Gastrocnemius medialis (tissue), 4 donors: Measurements from ENCODE around the gene CACNA1D. TPM values are rescaled to one million over a fixed set of nuclear protein-coding genes. Genes with fewer than 3 reads are reported as not detected.

Source experiments
- ATAC-seq, 2 donors: fragments of 150-250 bp; one replicate each; pipeline ENCODE4 v1.9.1; 2016
- DNase-seq, 2 donors: peaks; one replicate each; pipeline ENCODE4 v3.0.0-alpha.2; 2019
- H3K27ac ChIP-seq, 4 donors: fragments of 200-600 bp; sonication (generic); 1 replicate in 1 of 4; 2 replicates in 3 of 4; pipeline ENCODE4 v1.5.1; 2016 to 2018; ENCODE audit warnings: mild to moderate bottlenecking in 2 of 4, moderate library complexity in 1 of 4
- H3K27me3 ChIP-seq, 3 donors: fragments of 200-600 bp; sonication (generic) in 2 of 3; 1 replicate in 1 of 3; 2 replicates in 2 of 3; pipeline versions ENCODE4 v1.5.1 to v1.6.0; 2016 to 2019; ENCODE audit warnings: mild to moderate bottlenecking in 1 of 3, moderate library complexity in 1 of 3
- H3K36me3 ChIP-seq, 2 donors: fragments of 200-600 bp; sonication (generic) in 1 of 2; one replicate each; pipeline ENCODE4 v1.5.1; 2017 to 2018
- H3K4me1 ChIP-seq, 2 donors: fragments of 200-600 bp; sonication (generic) in 1 of 2; one replicate each; pipeline ENCODE4 v1.5.1; 2016 to 2017; ENCODE audit warnings: mild to moderate bottlenecking in 2 of 2
- H3K4me3 ChIP-seq, 4 donors: fragments of 200-600 bp; sonication (generic) in 3 of 4; 1 replicate in 1 of 4; 2 replicates in 3 of 4; pipeline ENCODE4 v1.5.1; 2016 to 2019; ENCODE audit warnings: mild to moderate bottlenecking in 2 of 4
- H3K9me3 ChIP-seq, 3 donors: fragments of 200-600 bp; sonication (generic) in 2 of 3; 1 replicate in 1 of 3; 2 replicates in 2 of 3; pipeline ENCODE4 v1.5.1; 2016 to 2019
- CTCF ChIP-seq, 5 experiments: fragments of 450-650 bp in 3 of 5; fragments of 200-600 bp in 2 of 5; sonication (generic) in 2 of 5; IDR thresholded peaks in 4 of 5; conservative IDR thresholded peaks in 1 of 5; 1 replicate in 4 of 5; 2 replicates in 1 of 5; pipeline ENCODE4 v1.5.1; 2016 to 2019; ENCODE audit warnings: antibody characterized with exemption in 5 of 5, mild to moderate bottlenecking in 3 of 5, moderate library complexity in 3 of 5
- POLR2A ChIP-seq, 2 donors: fragments of 450-650 bp; IDR thresholded peaks; one replicate each; pipeline ENCODE4 v1.6.1; 2017; ENCODE audit warnings: antibody characterized with exemption in 2 of 2, mild to moderate bottlenecking in 2 of 2, moderate library complexity in 2 of 2
- in situ Hi-C, 4 donors: fragments of 200-750 bp; cut with MboI; loops; one replicate each; pipeline versions ENCODE4 v1.15.0 to v1.8.0; 2017; ENCODE audit warnings: low sequenced_read_pairs in 4 of 4
- intact Hi-C: fragments of 100-400 bp; cut with DNase I; formaldehyde crosslinking; loops from one replicate; pipeline ENCODE4 v1.15.1; 2023; ENCODE audit warnings: low total_unique reads
- total RNA-seq, 4 donors: library from RNA; depleted of rRNA; stranded (reverse); fragments of >200 nt; gene quantifications; one replicate each; pipeline versions ENCODE4 v1.1.0 to v1.2.3, GENCODE V29; 2016

CACNA1D gene
- total RNA-seq, 4 donors from 2014 or later, result 0.18 to 0.34 TPM; not detected in 2

GRCh38 chr3:53753518-53754183 is 259.2 kb downstream of the CACNA1D start:
- no peak overlapping the region for H3K4me3 ChIP-seq
- in situ Hi-C loops (no loop called here), intact Hi-C loops (no loop called here)
- DNase-seq (no peak), ATAC-seq (no peak)
- H3K36me3 ChIP-seq, result no peaks in the 10 kb centered on the region
- H3K9me3 ChIP-seq, result no peaks in the 10 kb centered on the region
- TF ChIP-seq POLR2A (IDR thresholded peaks at IDR 0.05), result no peak
- no peak for TF ChIP-seq CTCF (IDR thresholded peaks at IDR 0.05 in 4 of 5, conservative IDR thresholded peaks at IDR 0.05 in 1 of 5)
- H3K4me1 ChIP-seq, result no peaks in the 10 kb centered on the region
- no peaks in the 10 kb centered on the region for H3K27me3 ChIP-seq
- H3K27ac ChIP-seq, result no peak overlapping the region

GRCh38 chr3:53754325-53754724 is 259.9 kb downstream of the CACNA1D start:
- Histone ChIP-seq H3K4me1 (no peaks in the 10 kb centered on the region), H3K27ac (no peak overlapping the region), H3K27me3 (no peaks in the 10 kb centered on the region), H3K4me3 (no peak overlapping the region), H3K9me3 (no peaks in the 10 kb centered on the region), H3K36me3 (no peaks in the 10 kb centered on the region)
- TF ChIP-seq CTCF (IDR thresholded peaks at IDR 0.05 in 4 of 5, conservative IDR thresholded peaks at IDR 0.05 in 1 of 5) (no peak), POLR2A (IDR thresholded peaks at IDR 0.05) (no peak)
- peak in 1 of 2 donors; percentile 12 for DNase-seq
- intact Hi-C loops (no loop called here), in situ Hi-C loops (no loop called here)
- no peak for ATAC-seq

GRCh38 chr3:53758846-53759245 is 264.4 kb downstream of the CACNA1D start:
- H3K27me3 ChIP-seq, result no peaks in the 10 kb centered on the region
- no peak for TF ChIP-seq CTCF (IDR thresholded peaks at IDR 0.05 in 4 of 5, conservative IDR thresholded peaks at IDR 0.05 in 1 of 5)
- TF ChIP-seq POLR2A (IDR thresholded peaks at IDR 0.05), result no peak
- H3K9me3 ChIP-seq, result no peaks in the 10 kb centered on the region
- in situ Hi-C loops, result no loop called here
- no peak overlapping the region for H3K4me3 ChIP-seq
- intact Hi-C loops, result no loop called here
- H3K27ac ChIP-seq, result no peak overlapping the region
- ATAC-seq (no peak), DNase-seq (no peak)
- H3K4me1 ChIP-seq, result no peaks in the 10 kb centered on the region
- no peaks in the 10 kb centered on the region for H3K36me3 ChIP-seq

- in situ Hi-C loops, result no loop called here
- no peak overlapping the region for H3K27ac ChIP-seq
- ATAC-seq, result no peak
Measured at GRCh38 chr3:53763353-53763752, 268.9 kb downstream of the CACNA1D start.

More at GRCh38 chr3:53763353-53763752, 268.9 kb downstream of the CACNA1D start:
- Histone ChIP-seq H3K4me1 (no peaks in the 10 kb centered on the region), H3K4me3 (no peak overlapping the region), H3K27me3 (no peaks in the 10 kb centered on the region), H3K9me3 (no peaks in the 10 kb centered on the region), H3K36me3 (no peaks in the 10 kb centered on the region)
- no peak for TF ChIP-seq CTCF (IDR thresholded peaks at IDR 0.05 in 4 of 5, conservative IDR thresholded peaks at IDR 0.05 in 1 of 5)
- TF ChIP-seq POLR2A (IDR thresholded peaks at IDR 0.05), result no peak
- DNase-seq, result no peak
- intact Hi-C loops, result no loop called here
